22Rv1 (cell line): Measurements from ENCODE around the gene MTFMT.
"Not testable (repeated sequence)": the region's sequence is repeated elsewhere in the genome, so short reads cannot be mapped to it uniquely, and the experiment has no call there.

Experiments used
- ZFX ChIP-seq: fragments of 450-650 bp; IDR thresholded peaks from 2 replicates; pipeline ENCODE4 v1.6.1; 2017; ENCODE audit warnings: antibody characterized with exemption, borderline replicate concordance
- TF ChIP-seq, protein P1 (sequence below): fragments of 450-650 bp; IDR thresholded peaks from 2 replicates; pipeline ENCODE4 v1.5.1; 2017; ENCODE audit warnings: mild to moderate bottlenecking

DNA sequence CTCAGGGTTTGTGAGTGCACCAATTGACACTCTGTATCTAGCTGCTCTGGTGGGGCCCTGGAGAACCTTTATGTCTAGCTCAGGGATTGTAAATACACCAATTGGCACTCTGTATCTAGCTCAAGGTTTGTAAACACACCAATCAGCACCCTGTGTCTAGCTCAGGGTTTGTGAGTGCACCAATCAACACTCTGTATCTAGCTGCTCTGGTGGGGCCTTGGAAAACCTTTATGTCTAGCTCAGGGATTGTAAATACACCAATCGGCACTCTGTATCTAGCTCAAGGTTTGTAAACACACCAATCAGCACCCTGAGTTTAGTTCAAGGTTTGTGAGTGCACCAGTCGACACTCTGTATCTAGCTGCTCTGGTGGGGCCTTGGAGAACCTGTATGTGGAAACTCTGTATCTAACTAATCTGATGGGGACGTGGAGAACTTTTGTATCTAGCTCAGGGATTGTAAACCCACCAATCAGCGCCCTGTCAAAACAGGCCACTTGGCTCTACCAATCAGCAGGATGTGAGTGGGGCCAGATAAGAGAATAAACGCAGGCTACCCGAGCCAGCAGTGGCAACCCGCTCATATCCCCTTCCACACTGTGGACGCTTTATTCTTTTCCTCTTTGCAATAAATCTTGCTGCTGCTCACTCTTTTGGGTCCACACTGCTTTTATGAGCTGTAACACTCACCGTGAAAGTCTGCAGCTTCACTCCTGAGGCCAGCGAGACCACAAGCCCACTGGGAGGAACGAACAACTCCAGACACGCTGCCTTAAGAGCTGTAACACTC, 46.4 kb upstream of the MTFMT start:
- TF ChIP-seq, protein P1, sequence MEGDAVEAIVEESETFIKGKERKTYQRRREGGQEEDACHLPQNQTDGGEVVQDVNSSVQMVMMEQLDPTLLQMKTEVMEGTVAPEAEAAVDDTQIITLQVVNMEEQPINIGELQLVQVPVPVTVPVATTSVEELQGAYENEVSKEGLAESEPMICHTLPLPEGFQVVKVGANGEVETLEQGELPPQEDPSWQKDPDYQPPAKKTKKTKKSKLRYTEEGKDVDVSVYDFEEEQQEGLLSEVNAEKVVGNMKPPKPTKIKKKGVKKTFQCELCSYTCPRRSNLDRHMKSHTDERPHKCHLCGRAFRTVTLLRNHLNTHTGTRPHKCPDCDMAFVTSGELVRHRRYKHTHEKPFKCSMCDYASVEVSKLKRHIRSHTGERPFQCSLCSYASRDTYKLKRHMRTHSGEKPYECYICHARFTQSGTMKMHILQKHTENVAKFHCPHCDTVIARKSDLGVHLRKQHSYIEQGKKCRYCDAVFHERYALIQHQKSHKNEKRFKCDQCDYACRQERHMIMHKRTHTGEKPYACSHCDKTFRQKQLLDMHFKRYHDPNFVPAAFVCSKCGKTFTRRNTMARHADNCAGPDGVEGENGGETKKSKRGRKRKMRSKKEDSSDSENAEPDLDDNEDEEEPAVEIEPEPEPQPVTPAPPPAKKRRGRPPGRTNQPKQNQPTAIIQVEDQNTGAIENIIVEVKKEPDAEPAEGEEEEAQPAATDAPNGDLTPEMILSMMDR, result not testable (repeated sequence)
- TF ChIP-seq ZFX, result not testable (repeated sequence)
